ENCODE results near the gene UNC5CL. TPM values are rescaled to one million over a fixed set of nuclear protein-coding genes. Genes with fewer than 3 reads are reported as not detected.
"Not testable (repeated sequence)": the region's sequence is repeated elsewhere in the genome, so short reads cannot be mapped to it uniquely, and the experiment has no call there.

The UNC5CL gene
- polyA plus RNA-seq, 1 experiment = not detected

- Histone ChIP-seq H3K4me3 (ENCODE audit: low read depth, low read length) (no peak overlapping the region), H3K27me3 (ENCODE audit: control insufficient read depth, insufficient read depth, low read length) (no peaks in the 10 kb centered on the region; the same call in 1 of the 2 replicates), H3K36me3 (ENCODE audit: control insufficient read depth, insufficient read depth, low read length) (no peaks in the 10 kb centered on the region)
- no peak for DNase-seq (ENCODE audit: low read depth)
- ChIA-PET POLR2A (no interaction called here), CTCF (interaction anchor here (0.6 to 11.0 kb wide), 6 partner anchors 12 to 478 kb away, joined by 3 to 184 read pairs (median 10); partner anchors contain the start of genes TSPO2 and UNC5CL)
- no peak for TF ChIP-seq CTCF (IDR thresholded peaks at IDR 0.05; ENCODE audit: insufficient read depth, low read depth, low read length)
Measured at GRCh38 chr6:41025966-41026530, 13.0 kb downstream of the UNC5CL start.

GRCh38 chr6:41023114-41023513, 15.9 kb downstream of the UNC5CL start:
- H3K36me3 ChIP-seq (ENCODE audit: control insufficient read depth, insufficient read depth, low read length) = no peaks in the 10 kb centered on the region
- DNase-seq (ENCODE audit: low read depth) = no peak
- H3K27me3 ChIP-seq (ENCODE audit: control insufficient read depth, insufficient read depth, low read length) = no peaks in the 10 kb centered on the region
- ChIA-PET POLR2A (no interaction called here), CTCF (interaction anchor here (0.9 to 11.0 kb wide), 7 partner anchors 10 to 175 kb away, joined by 3 to 184 read pairs (median 3); no protein-coding TSS in a partner anchor)
- no peak for TF ChIP-seq CTCF (IDR thresholded peaks at IDR 0.05; ENCODE audit: insufficient read depth, low read depth, low read length)
- no peak overlapping the region for H3K4me3 ChIP-seq (ENCODE audit: low read depth, low read length)

GRCh38 chr6:41022294-41022693, 16.7 kb downstream of the UNC5CL start:
- H3K27me3 ChIP-seq (ENCODE audit: control insufficient read depth, insufficient read depth, low read length) = no peaks in the 10 kb centered on the region
- H3K4me3 ChIP-seq (ENCODE audit: low read depth, low read length) = no peak overlapping the region
- DNase-seq (ENCODE audit: low read depth) = no peak
- CTCF ChIA-PET = interaction anchor here (0.8 to 11.0 kb wide), 11 partner anchors 17 to 472 kb away, joined by 3 to 184 read pairs (median 3); partner anchors contain the start of gene UNC5CL
- no peak for TF ChIP-seq CTCF (IDR thresholded peaks at IDR 0.05; ENCODE audit: insufficient read depth, low read depth, low read length)
- POLR2A ChIA-PET = no interaction called here
- H3K36me3 ChIP-seq (ENCODE audit: control insufficient read depth, insufficient read depth, low read length) = no peaks in the 10 kb centered on the region

- TF ChIP-seq CTCF (IDR thresholded peaks at IDR 0.05; ENCODE audit: insufficient read depth, low read depth, low read length) = peak; percentile 54
- H3K4me3 ChIP-seq (ENCODE audit: low read depth, low read length) = no peak overlapping the region
- DNase-seq (ENCODE audit: low read depth) = peak; percentile 25
- POLR2A ChIA-PET = no interaction called here
- no peaks in the 10 kb centered on the region; the same call in 1 of the 2 replicates for H3K27me3 ChIP-seq (ENCODE audit: control insufficient read depth, insufficient read depth, low read length)
- CTCF ChIA-PET = interaction anchor here (0.8 to 11.0 kb wide), 11 partner anchors 16 to 472 kb away, joined by 3 to 184 read pairs (median 3); partner anchors contain the start of gene UNC5CL
- H3K36me3 ChIP-seq (ENCODE audit: control insufficient read depth, insufficient read depth, low read length) = no peaks in the 10 kb centered on the region
Measured at GRCh38 chr6:41021832-41022231, 17.2 kb downstream of the UNC5CL start.

GRCh38 chr6:41017663-41018062, 21.4 kb downstream of the UNC5CL start:
- no peak for TF ChIP-seq CTCF (IDR thresholded peaks at IDR 0.05; ENCODE audit: insufficient read depth, low read depth, low read length)
- ChIA-PET POLR2A (no interaction called here), CTCF (interaction anchor here (1.1 to 1.4 kb wide), 4 partner anchors 10 to 123 kb away, joined by 3 to 6 read pairs (median 4); no protein-coding TSS in a partner anchor)
- Histone ChIP-seq H3K36me3 (ENCODE audit: control insufficient read depth, insufficient read depth, low read length) (no peaks in the 10 kb centered on the region), H3K27me3 (ENCODE audit: control insufficient read depth, insufficient read depth, low read length) (no peaks in the 10 kb centered on the region; the same call in 1 of the 2 replicates), H3K4me3 (ENCODE audit: low read depth, low read length) (no peak overlapping the region)
- no peak for DNase-seq (ENCODE audit: low read depth)

GRCh38 chr6:41015860-41016259, 23.2 kb downstream of the UNC5CL start:
- H3K4me3 ChIP-seq (ENCODE audit: low read depth, low read length); H3K27me3 ChIP-seq (ENCODE audit: control insufficient read depth, insufficient read depth, low read length); POLR2A ChIA-PET; H3K36me3 ChIP-seq (ENCODE audit: control insufficient read depth, insufficient read depth, low read length); DNase-seq (ENCODE audit: low read depth); CTCF ChIA-PET: not testable (repeated sequence)
